Cardiac fibroblast (primary cell): ENCODE results near the gene DARS2.

ENCODE experiments used
- DNase-seq, 2 donors: peaks; one replicate each; pipeline versions ENCODE4 v3.0.0 to v3.0.0-alpha.2; 2010; ENCODE audit warnings: low read depth in 2 of 2
- H3K4me3 ChIP-seq, 2 donors: replicated peaks in 1 of 2; 1 replicate in 1 of 2; 2 replicates in 1 of 2; pipeline ENCODE4 v1.5.1; 2011; ENCODE audit warnings: low read depth in 2 of 2, low read length in 2 of 2, mild to moderate bottlenecking in 2 of 2, moderate library complexity in 1 of 2
- CTCF ChIP-seq: IDR thresholded peaks from one replicate; pipeline ENCODE4 v1.5.1; 2011; ENCODE audit warnings: low read depth, mild to moderate bottlenecking, low read length, inconsistent platforms

The DARS2 gene

GRCh38 chr1:173887627-173888026 lies 63.2 kb downstream of the DARS2 start:
- no peak for DNase-seq
- no peak overlapping the region for H3K4me3 ChIP-seq
- TF ChIP-seq CTCF = no peak

GRCh38 chr1:173888749-173889148 lies 64.3 kb downstream of the DARS2 start:
- no peak for DNase-seq

GRCh38 chr1:173889885-173890284 lies 65.4 kb downstream of the DARS2 start:
- DNase-seq = no peak
- H3K4me3 ChIP-seq = no peak overlapping the region
- TF ChIP-seq CTCF = no peak

More at GRCh38 chr1:173888749-173889148, 64.3 kb downstream of the DARS2 start:
- TF ChIP-seq CTCF = no peak
- H3K4me3 ChIP-seq = no peak overlapping the region

- DNase-seq = no peak
- TF ChIP-seq CTCF = no peak
- no peak overlapping the region for H3K4me3 ChIP-seq
These were observed 69.1 kb downstream of the DARS2 start for GRCh38 chr1:173893611-173894010.

GRCh38 chr1:173894189-173894588 lies 69.7 kb downstream of the DARS2 start:
- H3K4me3 ChIP-seq = no peak overlapping the region
- DNase-seq = no peak
- TF ChIP-seq CTCF = no peak

- no peak for DNase-seq
- no peak for TF ChIP-seq CTCF
- H3K4me3 ChIP-seq = no peak overlapping the region
These were observed 76.0 kb downstream of the DARS2 start for GRCh38 chr1:173900427-173900826.

GRCh38 chr1:173900992-173901391 lies 76.5 kb downstream of the DARS2 start:
- TF ChIP-seq CTCF = no peak
- DNase-seq = no peak
- H3K4me3 ChIP-seq = no peak overlapping the region
